GM10266 (cell line): ENCODE data around the gene R3HDM2.

ENCODE experiments used
- DNase-seq: peaks from one replicate; pipeline ENCODE4 v3.0.0; 2012; ENCODE audit errors: extremely low spot score
- CTCF ChIP-seq: IDR thresholded peaks from 2 replicates; pipeline ENCODE4 v1.5.1; 2012; ENCODE audit warnings: mild to moderate bottlenecking, low read depth; ENCODE audit not compliant: control insufficient read depth, insufficient read depth; ENCODE audit errors: missing control alignments

Gene R3HDM2

GRCh38 chr12:57266681-57267080 lies 164.2 kb downstream of the R3HDM2 start:
- no peak for DNase-seq
- TF ChIP-seq CTCF = no peak

- no peak for DNase-seq
- no peak for TF ChIP-seq CTCF
Measured at GRCh38 chr12:57263096-57263495, 167.7 kb downstream of the R3HDM2 start.

- no peak for DNase-seq
- TF ChIP-seq CTCF = no peak
Measured at GRCh38 chr12:57262126-57262822, 168.6 kb downstream of the R3HDM2 start.

GRCh38 chr12:57261428-57261865 lies 169.4 kb downstream of the R3HDM2 start:
- no peak for DNase-seq
- TF ChIP-seq CTCF = no peak

GRCh38 chr12:57260366-57260765 lies 170.5 kb downstream of the R3HDM2 start:
- TF ChIP-seq CTCF = no peak
- no peak for DNase-seq

GRCh38 chr12:57258977-57259970 lies 171.6 kb downstream of the R3HDM2 start:
- no peak for DNase-seq
- no peak for TF ChIP-seq CTCF
